Progenitor cell of endocrine pancreas (in vitro differentiated cells): ENCODE data around the gene RBMS1. TPM values are rescaled to one million over a fixed set of nuclear protein-coding genes. Genes with fewer than 3 reads are reported as not detected.
"Not testable (repeated sequence)": the region's sequence is repeated elsewhere in the genome, so short reads cannot be mapped to it uniquely, and the experiment has no call there.

Experiments used
- DNase-seq: peaks from one replicate; pipeline ENCODE4 v3.0.0; 2021; ENCODE audit warnings: low spot score; ENCODE audit not compliant: unreplicated experiment
- H3K27ac Mint-ChIP-seq: 2 replicates; pipeline ENCODE4 v1.8.0; 2021; ENCODE audit warnings: mild to moderate bottlenecking, moderate library complexity, mixed read lengths
- H3K27me3 Mint-ChIP-seq: 2 replicates; pipeline ENCODE4 v1.8.0; 2021; ENCODE audit warnings: mixed read lengths
- H3K36me3 Mint-ChIP-seq: 2 replicates; pipeline ENCODE4 v1.8.0; 2022; ENCODE audit warnings: mixed read lengths; ENCODE audit not compliant: insufficient read depth
- H3K4me1 Mint-ChIP-seq: 2 replicates; pipeline ENCODE4 v1.8.0; 2021; ENCODE audit warnings: low read depth, mixed read lengths
- H3K4me3 Mint-ChIP-seq: 2 replicates; pipeline ENCODE4 v1.8.0; 2021; ENCODE audit warnings: low read depth, mild to moderate bottlenecking, moderate library complexity, mixed read lengths
- H3K9me3 Mint-ChIP-seq: 2 replicates; pipeline ENCODE4 v1.8.0; 2021; ENCODE audit warnings: low read depth, mixed read lengths
- CTCF ChIP-seq: fragments of 200-600 bp; sonication (generic); IDR thresholded peaks from one replicate; pipeline ENCODE4 v1.5.0; 2021; ENCODE audit warnings: antibody characterized with exemption, mild to moderate bottlenecking; ENCODE audit not compliant: unreplicated experiment
- total RNA-seq: library from RNA; stranded (reverse); gene quantifications from 2 replicates; pipeline ENCODE4 v1.2.1, GENCODE V29; 2021

RBMS1 gene
- total RNA-seq, 1 donor from 2014 or later, result 59.8 TPM

GRCh38 chr2:160458718-160459453 is 34.7 kb downstream of the RBMS1 start:
- H3K27ac Mint-ChIP-seq, result no peak overlapping the region
- H3K9me3 Mint-ChIP-seq, result no peaks in the 10 kb centered on the region
- no peak for TF ChIP-seq CTCF
- peaks cover 8% of the 10 kb centered on the region for H3K4me1 Mint-ChIP-seq
- DNase-seq, result no peak
- no peak overlapping the region for H3K4me3 Mint-ChIP-seq
- H3K27me3 Mint-ChIP-seq, result no peaks in the 10 kb centered on the region
- peaks cover 2% of the 10 kb centered on the region for H3K36me3 Mint-ChIP-seq

- Mint-ChIP-seq H3K36me3 (peaks cover 2% of the 10 kb centered on the region), H3K4me3 (no peak overlapping the region), H3K4me1 (peaks cover 8% of the 10 kb centered on the region), H3K9me3 (no peaks in the 10 kb centered on the region), H3K27me3 (no peaks in the 10 kb centered on the region), H3K27ac (no peak overlapping the region)
- TF ChIP-seq CTCF, result no peak
- no peak for DNase-seq
Observed at GRCh38 chr2:160457588-160457987, 36.0 kb downstream of the RBMS1 start.

- H3K4me1 Mint-ChIP-seq, result peaks cover 4% of the 10 kb centered on the region
- H3K9me3 Mint-ChIP-seq, result peaks cover 7% of the 10 kb centered on the region
- DNase-seq, result no peak
- no peaks in the 10 kb centered on the region for H3K27me3 Mint-ChIP-seq
- no peak for TF ChIP-seq CTCF
- H3K4me3 Mint-ChIP-seq, result no peak overlapping the region
- peaks cover 12% of the 10 kb centered on the region for H3K36me3 Mint-ChIP-seq
- no peak overlapping the region for H3K27ac Mint-ChIP-seq
Observed at GRCh38 chr2:160454070-160454797, 39.4 kb downstream of the RBMS1 start.

GRCh38 chr2:160453111-160453820 is 40.3 kb downstream of the RBMS1 start:
- TF ChIP-seq CTCF, result no peak
- Mint-ChIP-seq H3K4me1 (peaks cover 4% of the 10 kb centered on the region), H3K27ac (no peak overlapping the region), H3K9me3 (peaks cover 7% of the 10 kb centered on the region), H3K36me3 (peaks cover 12% of the 10 kb centered on the region), H3K27me3 (no peaks in the 10 kb centered on the region), H3K4me3 (no peak overlapping the region)
- no peak for DNase-seq

- TF ChIP-seq CTCF, result no peak
- no peak overlapping the region for H3K4me3 Mint-ChIP-seq
- H3K9me3 Mint-ChIP-seq, result peaks cover 7% of the 10 kb centered on the region
- no peak overlapping the region for H3K27ac Mint-ChIP-seq
- H3K4me1 Mint-ChIP-seq, result peaks cover 1% of the 10 kb centered on the region
- peaks cover 16% of the 10 kb centered on the region for H3K36me3 Mint-ChIP-seq
- no peak for DNase-seq
- no peaks in the 10 kb centered on the region for H3K27me3 Mint-ChIP-seq
Observed at GRCh38 chr2:160450486-160450885, 43.1 kb downstream of the RBMS1 start.

GRCh38 chr2:160448821-160449220 is 44.8 kb downstream of the RBMS1 start:
- H3K4me1 Mint-ChIP-seq, H3K27me3 Mint-ChIP-seq, H3K4me3 Mint-ChIP-seq, DNase-seq, H3K27ac Mint-ChIP-seq: not testable (repeated sequence)
- peaks cover 11% of the 10 kb centered on the region for H3K9me3 Mint-ChIP-seq
- H3K36me3 Mint-ChIP-seq, result peaks cover 17% of the 10 kb centered on the region
